Occipital lobe (tissue), 2 donors: Measurements from ENCODE around the gene ASPRV1. TPM values are rescaled to one million over a fixed set of nuclear protein-coding genes. Genes with fewer than 3 reads are reported as not detected.

Source experiments
- DNase-seq: peaks from one replicate; lab custom pipeline; 2025; lab: John Stamatoyannopoulos, UW
- total RNA-seq: library from RNA; depleted of rRNA; stranded (reverse); fragments of >200 nt; gene quantifications from one replicate; pipeline ENCODE4 v1.2.3, GENCODE V29; 2014

ASPRV1 gene
- total RNA-seq, 1 donor from 2014 or later: 2.8 TPM

DNA sequence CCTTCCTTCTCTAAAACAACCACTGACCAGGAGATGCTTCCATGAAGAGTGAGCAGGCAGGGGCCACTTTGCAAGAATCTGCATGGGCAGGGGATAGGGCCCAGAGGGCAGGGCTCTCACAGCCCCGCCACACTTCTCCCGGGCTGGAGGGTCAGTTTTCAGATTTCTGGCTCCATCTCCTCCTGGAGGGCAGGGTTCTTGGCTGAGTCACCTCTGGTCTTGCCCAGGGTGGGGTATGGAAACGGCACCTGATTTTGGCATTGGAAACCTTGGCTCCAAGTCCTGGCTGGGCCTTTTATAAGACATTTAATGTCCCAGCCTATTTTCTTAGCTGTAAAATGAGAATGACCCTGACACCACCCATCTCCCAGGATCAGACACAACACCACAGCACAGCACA is 27.6 kb upstream of the ASPRV1 start:
- no peak for DNase-seq

DNA sequence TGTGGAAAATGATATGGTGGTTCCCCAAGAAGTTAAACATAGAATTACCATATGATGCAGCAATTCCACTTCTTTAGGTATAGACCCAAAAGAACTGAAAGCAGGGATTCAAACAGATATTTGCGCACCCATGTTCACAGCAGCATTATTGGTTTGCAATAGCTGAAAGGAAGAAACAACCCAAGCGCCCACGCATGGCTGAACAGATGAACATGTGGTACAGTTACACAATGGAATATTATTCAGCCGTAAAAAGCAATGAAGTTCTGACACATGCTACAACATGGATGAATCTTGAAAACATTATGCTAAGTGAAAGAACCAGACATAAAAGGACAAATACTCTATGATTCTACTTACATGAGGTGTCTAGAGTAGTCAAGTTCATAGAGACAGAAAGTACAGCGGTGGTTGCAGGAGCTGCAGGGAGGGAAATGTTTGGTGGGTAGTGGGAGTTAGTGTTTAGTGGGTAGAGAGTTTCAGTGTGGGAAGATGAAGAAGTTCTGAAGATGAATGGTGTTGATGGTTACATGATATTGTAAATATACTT is 26.7 kb upstream of the ASPRV1 start:
- DNase-seq: no peak

DNA sequence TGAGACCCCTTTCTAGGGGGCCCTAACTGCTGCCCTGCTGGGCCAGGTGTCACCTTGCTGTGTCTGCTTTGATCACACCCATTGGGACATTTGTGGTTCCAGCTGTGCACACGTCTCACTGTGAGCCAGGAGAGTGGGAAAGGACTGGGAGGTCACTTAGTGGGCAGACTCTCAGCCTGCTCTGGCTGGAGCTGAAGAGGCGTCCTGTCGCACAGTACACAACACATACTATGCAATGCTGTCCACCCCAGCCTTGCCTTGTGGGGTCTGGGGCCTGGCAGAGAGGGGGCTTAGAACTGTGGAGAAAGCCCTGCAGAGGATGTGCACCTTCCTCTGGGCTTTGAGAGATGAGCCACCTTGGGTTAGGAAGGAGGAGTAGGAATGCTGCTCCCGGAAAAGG is 25.3 kb upstream of the ASPRV1 start:
- no peak for DNase-seq

DNA sequence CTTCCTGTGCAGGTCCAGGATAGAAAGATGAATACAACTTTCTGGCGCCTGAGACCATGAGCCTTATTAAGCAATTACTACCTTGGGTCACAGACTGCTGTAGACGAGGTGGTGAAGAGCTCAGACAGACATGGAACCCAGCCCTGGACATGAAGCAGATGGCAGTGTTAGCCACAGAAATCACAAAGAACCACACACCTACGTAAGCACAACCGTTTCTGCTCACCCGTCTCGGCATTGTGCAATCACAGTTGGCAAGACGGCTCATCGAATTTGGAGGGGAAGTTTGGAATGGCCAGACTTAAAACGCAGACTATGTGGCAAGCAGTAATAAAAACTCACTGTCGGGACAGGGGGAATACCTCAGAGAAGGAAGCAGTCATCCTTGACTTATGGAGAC is 24.3 kb upstream of the ASPRV1 start:
- no peak for DNase-seq

DNA sequence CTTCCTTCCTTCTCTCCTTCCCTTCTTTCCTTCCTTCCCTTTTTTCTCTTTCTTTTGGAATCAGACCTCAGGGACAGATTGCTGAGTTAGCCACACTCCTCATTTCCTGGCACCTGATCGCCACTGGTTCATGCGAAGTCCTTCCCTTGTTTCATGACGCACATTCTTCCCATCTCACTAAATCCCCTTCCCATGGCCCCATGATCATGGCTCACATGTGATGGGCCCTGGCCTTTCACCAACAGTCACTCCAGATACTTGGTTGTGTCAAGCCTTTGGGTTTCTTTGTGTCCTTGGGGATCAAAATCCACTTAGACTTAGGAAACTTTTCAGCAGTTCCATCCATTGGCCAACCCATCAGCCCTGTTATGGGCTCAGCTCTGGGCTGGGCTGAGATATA is 23.8 kb upstream of the ASPRV1 start:
- no peak for DNase-seq

DNA sequence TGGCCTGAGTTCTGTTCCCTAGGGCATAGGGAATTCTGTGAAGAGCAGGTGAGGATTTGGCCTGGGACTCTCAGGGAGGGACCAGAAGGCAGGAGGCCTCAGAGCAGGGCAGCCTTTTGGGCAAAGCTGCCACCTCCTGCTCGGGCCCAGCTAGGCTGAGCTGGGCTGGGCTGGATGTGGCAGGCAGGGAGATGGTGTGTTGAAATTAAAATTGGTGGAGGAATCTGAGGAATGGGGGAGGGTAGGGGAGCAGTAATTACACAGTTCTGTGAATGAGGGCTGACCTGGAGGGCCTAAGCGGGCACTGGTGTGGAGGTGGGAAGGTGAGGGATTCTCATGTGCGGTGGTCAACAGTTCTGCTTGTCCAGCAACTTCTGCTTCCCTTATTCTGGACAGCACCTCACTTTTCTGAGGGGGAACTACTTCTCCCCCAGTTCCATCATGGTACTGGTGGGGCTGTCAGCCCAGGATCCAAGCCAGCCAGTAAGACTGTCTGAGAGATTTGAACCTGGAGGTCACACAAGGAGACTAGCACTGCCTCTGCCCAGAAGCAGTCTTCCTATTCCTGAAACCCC is 22.0 kb upstream of the ASPRV1 start:
- DNase-seq: no peak

DNA sequence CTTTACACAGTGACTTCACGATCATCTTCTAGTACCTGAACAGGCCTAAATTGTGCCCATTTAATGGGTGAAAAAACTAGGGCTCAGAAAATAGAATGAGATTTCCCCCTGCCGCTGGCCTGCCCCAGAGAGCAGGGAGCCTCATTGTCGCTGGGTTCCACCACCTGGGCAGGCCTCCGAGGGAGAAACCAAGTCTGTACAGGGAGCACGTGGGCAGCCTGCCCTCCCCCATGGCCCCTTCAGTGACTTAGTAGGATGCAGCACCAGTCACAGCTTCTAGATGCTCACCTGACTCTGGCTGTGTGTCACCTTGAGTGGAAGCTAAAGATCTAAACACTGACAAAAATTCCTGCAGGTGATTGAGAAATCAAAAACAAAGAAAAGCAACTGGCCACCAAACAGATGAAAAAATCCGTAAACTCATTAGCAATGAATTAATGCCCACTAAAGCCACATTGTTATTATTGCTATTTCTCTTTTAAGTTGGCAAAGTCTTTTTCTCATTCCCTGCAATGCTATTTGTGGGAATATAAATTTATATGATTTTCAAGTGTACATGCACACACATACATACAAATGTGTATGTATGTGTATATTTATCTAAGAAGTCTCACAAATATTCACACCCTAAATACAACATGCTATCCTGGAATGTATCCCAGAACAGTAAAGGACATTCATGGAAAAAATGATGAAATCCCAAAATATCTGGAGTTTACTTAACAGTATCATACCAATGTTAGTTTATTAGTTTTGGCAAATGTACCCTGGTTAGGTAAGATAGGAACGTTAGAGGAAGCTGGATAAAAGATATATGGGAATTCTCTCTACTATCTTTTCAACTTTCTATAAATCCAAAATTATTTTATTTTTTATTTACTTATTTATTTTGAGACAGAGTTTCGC is 18.7 kb upstream of the ASPRV1 start:
- DNase-seq: no peak

DNA sequence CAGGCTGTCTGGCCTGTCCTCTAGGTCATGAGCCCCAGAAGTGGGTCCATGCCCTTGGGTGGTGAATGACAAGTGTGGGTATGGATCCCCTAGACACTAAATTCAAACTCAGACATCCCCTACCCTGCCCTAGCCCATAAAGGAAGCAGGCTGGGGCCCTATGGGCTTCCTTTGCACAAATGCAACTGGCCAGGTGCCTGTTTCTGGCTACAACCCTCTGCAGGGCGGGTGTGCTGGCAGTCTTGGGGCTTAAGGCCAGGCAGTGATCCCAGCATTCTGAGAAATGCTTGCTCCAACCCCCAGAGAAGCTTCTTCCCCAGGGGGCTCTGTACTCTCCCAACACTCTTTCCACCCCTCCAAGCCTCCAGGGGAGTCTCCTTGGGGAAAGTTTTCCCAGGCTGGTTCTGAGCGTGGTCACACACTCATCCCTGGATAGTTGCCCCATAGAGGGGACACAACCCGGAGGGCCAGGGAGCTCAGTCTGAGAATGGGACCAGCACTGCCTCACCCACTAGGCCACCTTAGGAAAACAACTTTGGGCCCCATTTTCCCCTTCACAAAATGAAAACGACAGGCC is 16.6 kb upstream of the ASPRV1 start:
- DNase-seq: no peak

DNA sequence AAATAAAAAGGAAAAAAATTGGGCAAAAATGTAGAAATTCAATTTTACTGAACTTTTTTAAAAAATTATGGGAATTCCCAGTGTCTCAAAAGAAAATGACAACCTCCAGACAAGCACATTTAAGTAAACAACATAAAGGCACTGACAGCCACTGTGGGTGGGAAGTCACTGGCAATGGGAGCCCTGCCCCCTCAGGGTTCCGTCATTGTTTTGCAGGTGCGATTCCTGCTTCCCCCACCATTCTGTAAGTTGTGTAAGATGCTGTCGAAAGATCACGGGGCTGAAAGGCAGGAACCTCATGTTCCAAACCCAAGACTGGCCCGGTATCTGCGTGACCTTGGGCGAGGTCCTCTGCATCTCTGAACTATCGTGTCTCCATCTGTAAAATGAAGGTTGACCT is 15.8 kb upstream of the ASPRV1 start:
- no peak for DNase-seq

DNA sequence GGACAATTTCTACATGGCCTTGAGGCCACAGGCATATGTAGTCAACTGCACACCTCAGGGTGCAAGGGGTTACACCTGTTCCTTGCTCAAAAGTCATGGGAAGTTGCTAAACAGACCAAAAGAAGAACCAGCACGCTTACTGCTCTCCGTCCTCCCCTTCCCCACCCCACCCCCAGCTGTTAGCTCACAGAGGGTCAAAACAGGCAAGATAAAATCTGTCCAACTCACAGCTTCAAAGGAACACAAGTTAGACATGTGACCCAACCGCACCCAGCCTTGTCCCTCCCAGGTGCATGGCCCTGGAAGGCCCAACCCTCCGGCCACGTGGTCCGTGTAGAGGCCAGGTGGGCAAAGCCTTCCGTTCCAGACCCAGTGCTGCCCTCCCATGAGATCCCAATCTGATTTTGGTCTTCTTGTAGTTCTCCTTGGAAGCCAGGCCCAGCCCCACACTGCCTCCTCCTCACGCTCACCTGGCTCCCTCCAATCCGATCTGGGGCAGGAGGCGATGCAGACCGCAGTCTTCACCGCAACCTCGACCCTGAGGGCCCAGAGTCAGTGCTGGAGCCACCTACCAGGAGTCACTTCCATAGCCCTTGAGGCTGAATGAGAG is 14.5 kb upstream of the ASPRV1 start:
- DNase-seq: no peak

DNA sequence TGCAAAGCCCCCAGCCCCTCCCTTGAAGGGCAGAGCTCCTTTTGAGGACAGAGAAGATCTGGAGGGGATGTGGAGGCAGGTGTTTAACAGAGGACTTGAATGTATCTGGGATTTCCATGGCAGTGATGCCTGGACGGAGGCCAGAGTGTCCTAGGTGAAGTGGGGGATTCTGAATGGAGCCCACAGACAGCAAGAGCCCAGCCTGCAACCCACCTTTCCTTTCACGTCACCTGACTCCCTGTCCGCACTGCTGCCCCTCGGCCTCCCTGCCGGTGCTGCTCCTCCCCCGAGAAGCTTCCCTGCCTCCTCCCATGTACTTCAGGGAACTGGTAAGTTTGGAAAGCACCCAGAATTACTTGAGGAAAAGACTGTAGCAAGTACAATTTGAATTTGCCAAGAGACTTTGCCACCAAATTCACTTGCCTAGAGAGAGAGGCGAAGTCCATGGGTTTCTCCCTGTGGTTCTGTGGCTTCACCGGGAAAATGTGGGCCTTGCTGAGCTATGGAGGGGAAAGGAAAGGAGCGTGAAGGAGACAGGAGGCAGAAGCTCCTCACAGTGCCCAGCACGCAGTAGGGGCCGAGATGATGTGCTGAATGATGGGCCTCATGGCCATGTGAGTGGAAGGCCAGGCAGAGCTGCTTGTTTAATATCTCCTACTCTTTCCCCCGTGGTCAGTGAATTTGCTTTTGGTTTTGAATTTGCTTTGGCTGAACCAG is 13.9 kb upstream of the ASPRV1 start:
- no peak for DNase-seq

DNA sequence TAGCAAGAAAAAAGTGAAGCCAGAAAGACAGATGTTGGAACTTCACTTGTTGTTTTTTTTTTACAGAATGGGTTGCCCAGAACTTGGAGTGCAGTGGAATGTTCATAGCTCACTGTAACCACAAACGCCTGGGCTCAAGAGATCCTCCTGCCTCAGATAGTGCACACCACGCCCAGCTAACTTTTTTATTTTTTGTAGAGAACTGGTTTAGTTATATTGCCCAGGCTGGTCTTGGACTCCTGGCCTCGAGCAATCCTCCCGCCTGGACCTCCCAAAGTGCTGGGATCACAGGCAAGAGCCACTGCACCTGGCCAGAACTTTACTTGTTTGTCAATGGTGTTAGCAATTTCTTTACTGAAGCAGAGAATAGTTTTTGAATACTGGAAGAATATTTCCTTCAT is 11.9 kb upstream of the ASPRV1 start:
- no peak for DNase-seq

DNA sequence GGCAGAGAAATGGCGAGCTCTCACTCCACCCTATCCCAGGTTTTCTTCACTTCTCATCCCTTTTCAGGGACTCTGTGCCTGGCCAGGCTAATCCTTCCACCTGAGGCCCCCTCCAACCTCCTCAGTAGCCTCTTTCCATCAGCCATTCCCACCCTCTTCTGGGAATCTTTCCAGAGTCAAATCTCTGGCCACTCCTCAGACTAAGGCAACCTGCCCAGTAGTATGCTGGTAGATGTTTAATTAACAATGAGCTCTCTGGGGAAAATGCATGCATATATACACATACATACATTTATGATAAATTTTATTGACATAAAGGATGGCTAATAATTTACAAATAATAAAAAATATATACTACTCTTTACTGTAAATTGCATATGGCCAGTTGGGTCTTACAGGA is 11.4 kb upstream of the ASPRV1 start:
- DNase-seq: no peak

DNA sequence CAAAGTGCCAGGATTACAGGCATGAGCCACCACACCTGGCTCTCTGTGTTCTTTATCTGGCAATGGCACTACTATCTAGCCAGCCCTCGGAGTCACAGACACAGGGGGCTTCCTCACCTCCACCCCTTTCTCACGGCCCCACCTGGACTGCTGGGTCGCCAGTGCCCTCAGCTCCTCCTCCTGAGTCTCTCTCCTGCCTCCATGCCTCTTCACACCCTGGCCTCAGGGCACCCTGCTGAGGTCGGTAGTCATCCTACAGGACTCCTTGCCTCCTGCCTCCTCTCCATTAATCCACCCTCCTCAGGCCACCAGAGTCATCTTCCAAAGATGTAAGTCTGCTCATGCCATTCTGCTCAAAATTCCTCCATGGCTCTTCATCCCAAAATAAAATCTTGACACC is 8.6 kb upstream of the ASPRV1 start:
- no peak for DNase-seq

DNA sequence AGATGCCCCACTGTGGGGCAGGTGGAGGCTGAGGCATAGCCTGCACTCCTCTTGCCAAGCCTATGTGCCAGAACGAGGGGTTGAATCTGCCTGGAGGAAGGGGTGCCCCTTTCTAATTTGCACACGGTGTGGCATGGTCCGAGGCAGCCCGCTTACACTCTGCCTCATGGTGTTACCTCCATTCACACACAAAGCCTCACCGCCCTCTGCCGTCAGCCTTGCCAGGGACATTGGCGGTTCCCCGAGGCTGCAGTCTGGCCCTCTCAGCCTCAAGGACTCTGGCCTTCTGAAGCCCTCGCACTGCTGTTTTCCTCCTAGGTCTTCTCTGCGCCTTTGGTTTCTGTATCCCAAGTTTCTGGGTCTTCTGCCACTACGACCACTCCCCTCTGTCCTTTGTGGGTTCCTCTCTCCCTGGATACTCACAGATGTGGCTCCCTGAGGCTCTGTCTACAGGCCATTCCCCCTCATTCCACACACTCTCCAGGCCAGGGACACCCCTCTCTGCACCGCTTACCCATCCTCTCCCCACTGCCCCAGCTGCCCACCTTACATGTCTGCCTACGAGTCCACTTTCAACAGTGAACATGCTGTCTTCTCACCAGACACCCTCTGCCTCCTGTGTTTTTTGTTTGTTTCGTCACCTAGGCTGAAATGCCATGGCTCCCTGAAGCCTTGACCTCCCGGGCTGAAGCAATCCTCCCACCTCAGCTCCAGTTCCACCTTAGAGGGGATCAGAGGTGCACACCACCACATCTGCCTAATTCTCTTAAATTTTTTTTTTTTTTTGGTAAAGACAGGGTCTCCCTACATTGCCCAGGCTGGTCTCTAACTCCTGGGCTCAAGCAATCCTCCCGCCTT is 7.9 kb upstream of the ASPRV1 start:
- no peak for DNase-seq

DNA sequence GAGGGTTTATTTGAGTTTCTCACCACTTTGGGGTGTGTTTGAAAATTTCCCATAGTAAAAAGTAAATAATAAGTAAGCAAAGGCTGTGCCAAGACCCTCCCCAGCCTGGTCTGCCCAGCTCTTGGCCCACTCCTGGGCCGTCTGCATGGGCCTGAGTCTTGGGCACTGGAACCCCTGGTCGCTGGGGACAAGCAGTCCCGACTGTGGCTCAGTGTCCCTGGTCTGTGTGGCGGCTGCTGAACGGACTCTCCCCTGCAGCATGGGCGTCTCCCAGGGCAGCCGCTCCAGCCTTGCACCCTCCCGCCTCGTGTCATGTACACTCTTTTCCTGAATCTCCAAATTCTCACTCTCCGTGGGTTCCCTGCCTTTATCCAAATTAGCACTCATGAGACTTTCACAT is 7.2 kb upstream of the ASPRV1 start:
- DNase-seq: no peak

DNA sequence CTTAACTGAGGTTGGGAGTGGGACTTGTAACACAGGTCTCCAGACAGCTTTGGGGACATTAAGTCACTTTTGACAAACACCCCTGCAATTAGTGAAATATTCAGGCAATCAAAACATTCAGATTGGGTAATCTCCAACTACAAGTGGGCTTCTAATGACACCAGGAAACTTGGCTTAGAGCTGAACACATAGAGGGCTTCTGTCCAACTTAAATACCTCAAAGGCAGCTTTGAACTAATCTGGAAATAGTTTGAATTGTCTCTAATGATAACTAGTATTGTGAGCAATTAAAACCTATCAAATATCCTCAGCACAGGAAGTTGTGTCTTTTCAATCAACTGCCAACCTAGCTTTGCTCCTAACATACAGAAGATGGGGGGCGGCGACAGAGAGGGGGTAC is 5.1 kb upstream of the ASPRV1 start:
- DNase-seq: no peak

DNA sequence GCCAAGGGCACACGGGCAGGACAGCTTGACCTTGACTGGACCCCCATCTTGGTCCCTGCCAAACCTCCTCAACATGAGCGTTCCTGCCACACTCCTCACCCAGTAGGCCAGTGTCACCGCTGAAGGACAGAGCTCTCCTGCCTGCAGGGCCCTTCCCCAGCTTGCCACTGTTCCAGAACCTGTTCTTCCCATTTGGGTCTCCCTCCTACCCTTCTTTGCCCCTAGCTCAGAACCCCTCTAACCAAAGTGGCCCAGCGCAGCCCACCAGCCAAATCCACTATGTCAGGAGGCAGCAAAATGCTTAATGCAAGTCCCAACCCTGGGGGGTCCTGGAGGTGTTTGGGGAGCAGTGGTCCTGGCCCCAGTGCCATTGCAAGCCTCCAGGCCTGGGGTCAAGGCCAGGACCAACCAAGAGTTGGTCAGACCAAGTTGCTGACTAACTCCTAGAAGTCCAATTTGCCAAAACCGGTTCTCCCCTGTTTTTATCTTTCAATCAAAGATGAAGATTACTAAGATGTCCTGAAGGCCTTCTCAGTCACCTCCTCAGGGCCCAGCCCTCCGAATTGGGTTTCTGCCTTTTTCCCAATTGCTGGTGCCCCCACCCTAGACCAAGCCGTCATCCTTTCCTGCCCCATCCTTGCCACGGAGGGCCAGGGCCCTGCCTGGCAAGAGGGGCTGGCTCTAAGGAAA is 4.5 kb upstream of the ASPRV1 start:
- no peak for DNase-seq

DNA sequence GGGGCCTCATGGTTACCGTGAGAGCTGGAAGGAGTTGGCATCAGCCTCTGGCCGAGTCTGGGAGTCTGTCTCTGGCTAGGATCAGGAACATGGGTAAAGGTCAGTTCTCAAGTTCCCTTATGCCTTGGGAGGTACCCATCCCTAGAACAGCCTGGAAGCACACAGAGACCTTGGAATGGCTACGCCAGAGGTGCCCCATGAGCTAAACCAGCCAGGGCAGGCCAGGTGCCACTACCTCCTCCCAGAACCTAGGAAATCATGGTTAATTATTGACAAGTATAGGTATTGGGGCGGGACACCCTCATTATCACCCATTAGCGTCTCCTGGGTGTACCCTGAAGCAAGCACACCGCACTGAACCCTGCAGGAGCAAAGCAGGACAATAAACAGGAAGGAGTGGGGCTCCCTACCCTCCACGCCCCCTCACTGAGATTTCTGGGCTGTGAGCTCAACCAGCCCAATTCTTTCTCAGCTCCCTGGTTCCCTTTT is 3.0 kb upstream of the ASPRV1 start:
- DNase-seq: no peak
